K562 (cell line): Measurements from ENCODE around the gene CHD2. TPM values are rescaled to one million over a fixed set of nuclear protein-coding genes. Genes with fewer than 3 reads are reported as not detected.

Experiments used
- ARID1B ChIP-seq: fragments of 450-650 bp; IDR thresholded peaks from 2 replicates; pipeline ENCODE4 v1.6.1; 2016; ENCODE audit warnings: antibody characterized with exemption, mild to moderate bottlenecking, inconsistent platforms
- ARID3A ChIP-seq: IDR thresholded peaks from 2 replicates; pipeline ENCODE4 v1.6.1; 2012; ENCODE audit warnings: low read depth, low read length, improper control_type of control experiment, borderline replicate concordance
- CHCHD3 ChIP-seq: fragments of 250-450 bp; sonication (Bioruptor Pico); IDR thresholded peaks from 2 replicates; pipeline ENCODE4 v2.1.2; 2022; ENCODE audit warnings: mild to moderate bottlenecking
- CREBBP ChIP-seq: IDR thresholded peaks from one replicate; pipeline ENCODE4 v1.6.1; 2012; ENCODE audit warnings: low read depth, mild to moderate bottlenecking, control low read depth, inconsistent platforms, low read length
- CTBP1 ChIP-seq: fragments of 450-650 bp; IDR thresholded peaks from 2 replicates; pipeline ENCODE4 v1.6.1; 2016; ENCODE audit warnings: borderline replicate concordance
- DMBX1 ChIP-seq: fragments of 250-450 bp; sonication (Bioruptor Pico); IDR thresholded peaks from 2 replicates; pipeline ENCODE4 v1.8.0; 2022; ENCODE audit warnings: inconsistent platforms, mild to moderate bottlenecking, moderate library complexity, borderline replicate concordance
- DNMT1 ChIP-seq: fragments of 450-650 bp; IDR thresholded peaks from 2 replicates; pipeline ENCODE4 v1.6.1; 2016; ENCODE audit warnings: antibody characterized with exemption, mild to moderate bottlenecking
- GABPB1 ChIP-seq: sonication (generic); formaldehyde crosslinking; IDR thresholded peaks from 2 replicates; pipeline ENCODE4 v1.8.0; 2022; ENCODE audit warnings: mild to moderate bottlenecking, missing genetic modification reagents
- GATAD2B ChIP-seq: fragments of 450-650 bp; IDR thresholded peaks from 2 replicates; pipeline ENCODE4 v1.6.1; 2017; ENCODE audit warnings: mild to moderate bottlenecking, borderline replicate concordance
- MCM7 ChIP-seq, 2 experiments: fragments of 450-650 bp; IDR thresholded peaks; 2 replicates each; pipeline ENCODE4 v1.6.1; 2016 to 2018
- NCOA6 ChIP-seq: fragments of 450-650 bp; IDR thresholded peaks from 2 replicates; pipeline ENCODE4 v1.6.1; 2017; ENCODE audit warnings: mild to moderate bottlenecking
- NUFIP1 ChIP-seq: fragments of 450-650 bp; IDR thresholded peaks from 2 replicates; pipeline ENCODE4 v1.6.1; 2018; ENCODE audit not compliant: partially characterized antibody
- PHB2 ChIP-seq: fragments of 450-650 bp; IDR thresholded peaks from 2 replicates; pipeline ENCODE4 v1.6.1; 2017; ENCODE audit warnings: low read depth
- PHF8 ChIP-seq: fragments of 200-600 bp; sonication (generic); IDR thresholded peaks from 2 replicates; pipeline ENCODE4 v1.6.1; 2012; ENCODE audit warnings: mixed run types, mild to moderate bottlenecking, inconsistent platforms, low read length, moderate library complexity, borderline replicate concordance
- RAD51 ChIP-seq: fragments of 450-650 bp; IDR thresholded peaks from 2 replicates; pipeline ENCODE4 v1.7.1; 2016; ENCODE audit warnings: low read depth, mild to moderate bottlenecking, borderline replicate concordance
- RBM15 ChIP-seq: fragments of 200-400 bp; formaldehyde crosslinking; IDR thresholded peaks from 2 replicates; pipeline ENCODE4 v1.6.1; 2018; ENCODE audit warnings: mild to moderate bottlenecking, low read length, moderate library complexity; ENCODE audit not compliant: insufficient read depth
- SP2 ChIP-seq: IDR thresholded peaks from 2 replicates; pipeline ENCODE4 v1.6.1; 2011; ENCODE audit warnings: mild to moderate bottlenecking, low read depth, low read length, moderate library complexity; ENCODE audit not compliant: poor library complexity, severe bottlenecking; ENCODE audit errors: extremely low read depth
- TFAP4 ChIP-seq: sonication (generic); formaldehyde crosslinking; IDR thresholded peaks from 2 replicates; pipeline ENCODE4 v1.8.0; 2022; ENCODE audit warnings: missing genetic modification reagents, mild to moderate bottlenecking, moderate library complexity, borderline replicate concordance
- ZBTB1 ChIP-seq: sonication (generic); formaldehyde crosslinking; IDR thresholded peaks from 2 replicates; pipeline ENCODE4 v1.8.1; 2023; ENCODE audit warnings: missing genetic modification reagents, low read depth, mild to moderate bottlenecking, borderline replicate concordance
- ZBTB7A ChIP-seq: IDR thresholded peaks from 2 replicates; pipeline ENCODE4 v1.6.1; 2011; ENCODE audit warnings: low read depth, mild to moderate bottlenecking, low read length, moderate library complexity, borderline replicate concordance; ENCODE audit not compliant: control insufficient read depth
- ZFPM2 ChIP-seq: fragments of 250-450 bp; sonication (Bioruptor Pico); IDR thresholded peaks from 2 replicates; pipeline ENCODE4 v1.5.1; 2022; ENCODE audit warnings: mild to moderate bottlenecking
- ZNF175 ChIP-seq: fragments of 200-800 bp; sonication (Bioruptor generic); IDR thresholded peaks from 2 replicates; pipeline ENCODE4 v1.6.1; 2016; ENCODE audit warnings: low read depth, mild to moderate bottlenecking, missing genetic modification characterization, missing compliant biosample characterization
- ZNF217 ChIP-seq: sonication (generic); formaldehyde crosslinking; IDR thresholded peaks from 2 replicates; pipeline ENCODE4 v1.8.0; 2022; ENCODE audit warnings: mild to moderate bottlenecking, missing genetic modification reagents
- ZNF253 ChIP-seq: fragments of 250-450 bp; sonication (Bioruptor Pico); conservative IDR thresholded peaks from 2 replicates; pipeline ENCODE4 v1.6.1; 2021; ENCODE audit warnings: mild to moderate bottlenecking
- ZNF740 ChIP-seq, 3 experiments: fragments of 200-800 bp in 1 of 3; sonication (Bioruptor generic) in 1 of 3; sonication (generic) in 1 of 3; formaldehyde crosslinking in 1 of 3; IDR thresholded peaks; 2 replicates each; pipeline versions ENCODE4 v1.6.1 to v1.8.0; 2016 to 2022; ENCODE audit warnings: mild to moderate bottlenecking in 2 of 3, missing compliant biosample characterization in 2 of 3, missing genetic modification characterization in 2 of 3, missing genetic modification reagents in 1 of 3
- polyA plus RNA-seq, 8 experiments: library from polyadenylated mRNA; depleted of rRNA in 4 of 8; stranded (reverse) in 5 of 8; unstranded in 3 of 8; fragments of >200 nt; fragmentation: Nextera tagmentation in 2 of 8; fragmentation: Illumina TruSeq in 1 of 8; extraction: Ambion mirVana in 2 of 8; extraction: Trizol in 1 of 8; gene quantifications; 2 replicates each; pipeline versions ENCODE4 v1.2.1 to v1.2.3, GENCODE V29; 2011 to 2014; ENCODE audit warnings: inconsistent platforms in 1 of 8, missing spikeins in 1 of 8
- total RNA-seq, 7 experiments: library from RNA; depleted of rRNA in 6 of 7; stranded (reverse); fragments of >200 nt in 6 of 7; fragmentation: Illumina TruSeq in 2 of 7; extraction: Trizol in 2 of 7; gene quantifications; 2 replicates each; pipeline versions ENCODE4 v1.2.1 to v1.2.3, GENCODE V29; 2011 to 2021; ENCODE audit warnings: low replicate concordance in 1 of 7

CHD2 gene
- total and polyA plus RNA-seq, 9 of the 15 experiments (the other 6 are each of a cell fraction or from before 2014, with no cell fraction given) = 38.9 to 70.8 (median 56.2) TPM

DNA sequence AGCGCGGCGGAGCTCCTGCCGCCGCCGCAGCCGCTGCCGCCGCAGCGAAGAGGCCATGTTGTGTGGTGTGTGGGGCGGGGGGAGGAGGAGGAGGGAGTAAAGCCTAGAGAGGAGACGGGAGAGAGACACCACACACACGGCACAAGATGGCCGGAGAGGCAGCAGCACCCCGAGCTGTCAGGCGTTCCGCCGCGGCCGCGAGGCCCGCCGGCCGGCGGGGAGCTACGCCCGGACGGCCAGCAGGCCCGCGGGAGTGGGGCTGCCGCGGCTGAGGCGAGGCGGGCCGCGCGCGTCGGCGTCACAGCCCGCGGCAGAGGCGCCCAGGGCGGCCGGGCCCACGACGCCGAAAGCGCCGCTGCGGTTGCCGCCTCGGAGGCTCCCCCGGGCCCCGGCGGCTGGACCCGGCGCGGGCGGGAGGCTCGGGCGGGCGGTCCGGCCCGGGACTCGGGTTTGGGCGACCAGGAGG lies 17.4 kb upstream of the CHD2 start (continued):
- TF ChIP-seq RAD51 = no peak
- TF ChIP-seq RBM15 = no peak
- no peak for TF ChIP-seq ZNF740 (CRISPR knock-in tag; IDR thresholded peaks at IDR 0.05)
- no peak for TF ChIP-seq ZNF740 (tag; IDR thresholded peaks at IDR 0.05)
- TF ChIP-seq ZNF217 (CRISPR knock-in tag) = no peak
- no peak for TF ChIP-seq PHB2
- no peak for TF ChIP-seq MCM7 (IDR thresholded peaks at IDR 0.05)
- TF ChIP-seq NUFIP1 = no peak
- TF ChIP-seq ARID1B = no peak
- TF ChIP-seq ZNF175 = no peak
- peak; percentile 91 for TF ChIP-seq ZBTB1
- no peak for TF ChIP-seq DMBX1 (CRISPR knock-in tag)
- peak; percentile 76; the same call in 1 of the 2 replicates for TF ChIP-seq PHF8
- TF ChIP-seq ZBTB7A = no peak; the same call in 1 of the 2 replicates
- no peak for TF ChIP-seq TFAP4 (CRISPR knock-in tag)
- TF ChIP-seq ARID3A = no peak; the same call in 1 of the 2 replicates
- TF ChIP-seq ZFPM2 (CRISPR knock-in tag) = no peak
- TF ChIP-seq SP2 = no peak
- TF ChIP-seq NCOA6 = no peak
- no peak for TF ChIP-seq ZNF253
- no peak for TF ChIP-seq CREBBP
- TF ChIP-seq CHCHD3 = no peak
- no peak for TF ChIP-seq GABPB1 (CRISPR knock-in tag)
- TF ChIP-seq CTBP1 = no peak
- TF ChIP-seq DNMT1 = no peak
- TF ChIP-seq GATAD2B = peak; percentile 57; the same call in 1 of the 2 replicates
